ENCODE results near the gene BMP2K. TPM values are rescaled to one million over a fixed set of nuclear protein-coding genes. Genes with fewer than 3 reads are reported as not detected.

The BMP2K gene
- total RNA-seq, 6 donors from 2014 or later: 34.2 to 50.3 (median 42.1) TPM

DNA sequence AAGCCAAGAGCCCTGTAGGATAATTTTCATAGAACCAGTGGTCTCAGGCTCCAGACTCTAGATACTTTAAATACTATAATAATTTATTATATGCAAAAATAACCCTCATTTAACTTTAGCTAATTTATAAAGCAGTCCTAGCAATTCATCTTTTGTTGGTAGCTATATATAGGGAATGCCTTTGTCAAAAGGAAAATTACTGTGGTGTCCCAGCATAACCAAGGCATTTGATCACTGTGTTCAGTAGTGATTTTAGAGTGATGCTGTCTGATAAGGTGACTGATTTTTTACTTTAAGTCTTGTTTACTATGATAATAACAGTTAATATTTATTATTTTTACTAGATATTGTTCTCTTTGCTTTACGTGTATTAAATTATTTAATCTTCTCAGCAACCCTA is 101.9 kb downstream of the BMP2K start:
- ATAC-seq (ENCODE audit: low FRiP score in 2 of 2) (no peak), DNase-seq (no peak)
- Histone ChIP-seq H3K27me3 (no peaks in the 10 kb centered on the region), H3K27ac (no peak overlapping the region), H3K9me3 (no peaks in the 10 kb centered on the region), H3K4me1 (no peaks in the 10 kb centered on the region), H3K4me3 (no peak overlapping the region), H3K36me3 (peaks cover 3 to 52% (median 10%) of the 10 kb centered on the region in 4 donors)
- TF ChIP-seq POLR2A (IDR thresholded peaks at IDR 0.05): no peak
- no peak for TF ChIP-seq CTCF (IDR thresholded peaks at IDR 0.05)
- TF ChIP-seq POLR2AphosphoS5 (IDR thresholded peaks at IDR 0.05): no peak
- TF ChIP-seq EP300 (IDR thresholded peaks at IDR 0.05): no peak
- WGBS, 2 donors: 93 to 100% methylated on average over 1 of the region's 1 CpG

DNA sequence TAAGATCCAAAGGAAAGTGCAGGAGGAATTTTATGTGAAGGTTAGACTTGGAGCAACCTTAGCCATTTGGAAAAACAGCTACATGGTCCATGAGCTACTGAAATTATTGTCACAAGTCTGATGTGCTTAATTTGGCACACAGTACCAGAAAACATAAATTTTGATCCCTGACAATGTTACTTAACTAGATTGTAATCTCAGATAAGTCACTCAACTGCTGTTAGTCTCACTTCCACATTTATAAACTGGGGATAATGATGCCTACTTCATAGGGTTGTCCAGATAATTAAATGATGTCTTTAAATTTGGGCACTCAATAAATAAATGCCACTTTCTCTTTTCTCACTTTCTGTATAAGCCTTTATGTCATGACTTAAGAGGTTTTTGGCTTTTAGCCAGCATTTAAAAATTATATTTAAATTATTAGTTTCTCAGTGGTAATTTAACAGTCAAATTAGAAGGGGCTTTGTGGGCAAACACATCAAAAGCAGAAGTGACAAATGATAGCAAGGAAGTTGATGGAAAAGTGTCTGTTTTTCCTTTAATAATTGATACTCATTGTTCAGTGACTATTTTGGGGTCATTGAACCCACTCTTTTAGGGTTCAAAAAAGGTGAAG is 104.8 kb downstream of the BMP2K start:
- DNase-seq: no peak
- Histone ChIP-seq H3K4me3 (no peak overlapping the region), H3K4me1 (no peaks in the 10 kb centered on the region), H3K27me3 (no peaks in the 10 kb centered on the region), H3K9me3 (no peaks in the 10 kb centered on the region), H3K36me3 (peaks cover 0 to 29% (median 4%) of the 10 kb centered on the region in 4 donors), H3K27ac (no peak overlapping the region)
- TF ChIP-seq POLR2A (IDR thresholded peaks at IDR 0.05): no peak
- no peak for TF ChIP-seq POLR2AphosphoS5 (IDR thresholded peaks at IDR 0.05)
- no peak for TF ChIP-seq CTCF (IDR thresholded peaks at IDR 0.05)
- no peak for TF ChIP-seq EP300 (IDR thresholded peaks at IDR 0.05)
- no peak for ATAC-seq (ENCODE audit: low FRiP score in 2 of 2)

GRCh38 chr4:78885598-78885997 is 109.4 kb downstream of the BMP2K start:
- DNase-seq (no peak), ATAC-seq (ENCODE audit: low FRiP score in 2 of 2) (no peak)
- Histone ChIP-seq H3K27me3 (no peaks in the 10 kb centered on the region), H3K36me3 (peaks cover 0 to 15% (median 0%) of the 10 kb centered on the region in 4 donors), H3K9me3 (no peaks in the 10 kb centered on the region), H3K4me3 (no peak overlapping the region), H3K4me1 (no peaks in the 10 kb centered on the region), H3K27ac (no peak overlapping the region)
- TF ChIP-seq POLR2A (IDR thresholded peaks at IDR 0.05) (no peak), CTCF (IDR thresholded peaks at IDR 0.05) (no peak), POLR2AphosphoS5 (IDR thresholded peaks at IDR 0.05) (no peak), EP300 (IDR thresholded peaks at IDR 0.05) (no peak)

GRCh38 chr4:78889955-78890354 is 113.8 kb downstream of the BMP2K start:
- ATAC-seq (ENCODE audit: low FRiP score in 2 of 2) (no peak), DNase-seq (no peak)
- Histone ChIP-seq H3K27ac (no peak overlapping the region), H3K27me3 (no peaks in the 10 kb centered on the region), H3K4me3 (no peak overlapping the region), H3K9me3 (no peaks in the 10 kb centered on the region), H3K36me3 (peaks cover 0 to 35% (median 0%) of the 10 kb centered on the region in 4 donors), H3K4me1 (no peaks in the 10 kb centered on the region)
- no peak for TF ChIP-seq POLR2A (IDR thresholded peaks at IDR 0.05)
- TF ChIP-seq POLR2AphosphoS5 (IDR thresholded peaks at IDR 0.05): no peak
- TF ChIP-seq CTCF (IDR thresholded peaks at IDR 0.05): no peak
- TF ChIP-seq EP300 (IDR thresholded peaks at IDR 0.05): no peak

DNA sequence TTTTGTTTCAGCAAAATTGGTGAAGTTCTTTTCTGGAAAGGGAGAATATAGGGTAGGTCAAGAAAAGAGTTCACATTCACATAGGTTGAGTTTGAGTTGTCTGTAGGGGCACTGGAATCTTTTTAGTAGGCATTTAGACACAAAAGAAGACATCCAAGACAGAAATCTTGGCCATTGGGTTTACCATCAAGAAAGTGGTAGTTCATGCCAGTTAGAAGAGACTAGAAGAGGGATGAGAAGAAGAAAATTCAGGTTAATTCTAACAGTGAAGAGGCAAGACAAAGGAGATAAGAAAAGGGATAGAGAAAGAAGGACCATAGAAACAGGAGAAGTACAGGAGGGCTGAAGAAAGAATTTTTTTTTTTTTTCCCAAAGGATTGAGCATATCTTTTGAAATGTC is 123.2 kb downstream of the BMP2K start:
- TF ChIP-seq POLR2A (IDR thresholded peaks at IDR 0.05) (no peak), EP300 (IDR thresholded peaks at IDR 0.05) (no peak), POLR2AphosphoS5 (IDR thresholded peaks at IDR 0.05) (no peak), CTCF (IDR thresholded peaks at IDR 0.05) (no peak)
- no peak overlapping the region for H3K4me3 ChIP-seq
- peaks cover 0 to 15% (median 0%) of the 10 kb centered on the region in 4 donors for H3K36me3 ChIP-seq
- H3K27ac ChIP-seq: no peak overlapping the region
- ATAC-seq (ENCODE audit: low FRiP score in 2 of 2): no peak
- DNase-seq: no peak
- H3K9me3 ChIP-seq: no peaks in the 10 kb centered on the region
- H3K4me1 ChIP-seq: no peaks in the 10 kb centered on the region
- no peaks in the 10 kb centered on the region for H3K27me3 ChIP-seq
